H9 (cell line): ENCODE data around the gene ARL16. TPM values are rescaled to one million over a fixed set of nuclear protein-coding genes. Genes with fewer than 3 reads are reported as not detected.

ENCODE experiments used
- DNase-seq: peaks from one replicate; pipeline ENCODE4 v3.0.0-alpha.2; 2017
- H2AFZ ChIP-seq: one replicate; pipeline ENCODE4 v1.6.1; 2013; ENCODE audit warnings: mild to moderate bottlenecking, low read length, control low read depth, moderate library complexity
- H2AK5ac ChIP-seq: 2 replicates; pipeline ENCODE4 v1.6.1; 2013; ENCODE audit warnings: low read length, control low read depth, mixed read lengths; ENCODE audit not compliant: insufficient read length
- H2BK120ac ChIP-seq: one replicate; pipeline ENCODE4 v1.6.1; 2013; ENCODE audit warnings: low read depth, mild to moderate bottlenecking, low read length, control low read depth, inconsistent platforms; ENCODE audit not compliant: poor library complexity, severe bottlenecking
- H2BK12ac ChIP-seq: 2 replicates; pipeline ENCODE4 v1.6.1; 2013; ENCODE audit warnings: low read length, control low read depth, mixed read lengths, low read depth; ENCODE audit not compliant: insufficient read length
- H2BK15ac ChIP-seq: 2 replicates; pipeline ENCODE4 v1.6.1; 2013; ENCODE audit warnings: low read depth, low read length, control low read depth
- H2BK20ac ChIP-seq: one replicate; pipeline ENCODE4 v1.6.1; 2013; ENCODE audit warnings: low read depth, mild to moderate bottlenecking, low read length, control low read depth, inconsistent platforms; ENCODE audit not compliant: poor library complexity, severe bottlenecking
- H2BK5ac ChIP-seq: 2 replicates; pipeline ENCODE4 v1.6.1; 2013; ENCODE audit warnings: low read length, control low read depth, mixed read lengths; ENCODE audit not compliant: insufficient read length
- H3K14ac ChIP-seq: 2 replicates; pipeline ENCODE4 v1.6.1; 2013; ENCODE audit warnings: low read length, control low read depth; ENCODE audit not compliant: insufficient read depth
- H3K18ac ChIP-seq: 2 replicates; pipeline ENCODE4 v1.6.1; 2013; ENCODE audit warnings: low read depth, mild to moderate bottlenecking, mixed read lengths, low read length, control low read depth; ENCODE audit not compliant: insufficient read length
- H3K23ac ChIP-seq: 2 replicates; pipeline ENCODE4 v1.6.1; 2013; ENCODE audit warnings: low read length, control low read depth, mixed read lengths, low read depth; ENCODE audit not compliant: insufficient read length
- H3K23me2 ChIP-seq: 2 replicates; pipeline ENCODE4 v1.6.1; 2013; ENCODE audit warnings: low read depth, mild to moderate bottlenecking, mixed read lengths, low read length, control low read depth; ENCODE audit not compliant: insufficient read length, poor library complexity, severe bottlenecking
- H3K27ac ChIP-seq: 2 replicates; pipeline ENCODE4 v1.5.1; 2013; ENCODE audit warnings: low read length, control low read depth, mixed read lengths, low read depth; ENCODE audit not compliant: insufficient read length
- H3K27me3 ChIP-seq: 2 replicates; pipeline ENCODE4 v1.6.1; 2013; ENCODE audit warnings: low read length, control low read depth, inconsistent platforms; ENCODE audit not compliant: insufficient read depth
- H3K4ac ChIP-seq: 2 replicates; pipeline ENCODE4 v1.6.1; 2013; ENCODE audit warnings: low read depth, mild to moderate bottlenecking, control low read depth, inconsistent platforms, low read length, moderate library complexity
- H3K4me1 ChIP-seq: 2 replicates; pipeline ENCODE4 v1.6.1; 2013; ENCODE audit warnings: low read length, control low read depth, inconsistent platforms; ENCODE audit not compliant: insufficient read depth
- H3K4me2 ChIP-seq: 2 replicates; pipeline ENCODE4 v1.6.1; 2013; ENCODE audit warnings: low read length, control low read depth, mixed read lengths; ENCODE audit not compliant: insufficient read length, insufficient read depth
- H3K56ac ChIP-seq: 2 replicates; pipeline ENCODE4 v1.6.1; 2013; ENCODE audit warnings: low read depth, mild to moderate bottlenecking, mixed read lengths, low read length, control low read depth; ENCODE audit not compliant: insufficient read length
- H3K79me1 ChIP-seq: 2 replicates; pipeline ENCODE4 v1.6.1; 2013; ENCODE audit warnings: low read depth, mild to moderate bottlenecking, moderate library complexity, low read length, control low read depth, inconsistent platforms; ENCODE audit not compliant: insufficient read depth, poor library complexity, severe bottlenecking
- H3K79me2 ChIP-seq: 2 replicates; pipeline ENCODE4 v1.6.1; 2013; ENCODE audit warnings: low read length, control low read depth, inconsistent platforms; ENCODE audit not compliant: insufficient read depth
- H3K9ac ChIP-seq: 2 replicates; pipeline ENCODE4 v1.6.1; 2013; ENCODE audit warnings: low read length, control low read depth, mixed read lengths; ENCODE audit not compliant: insufficient read length; ENCODE audit errors: extremely low read depth
- H3K9me3 ChIP-seq: one replicate; pipeline ENCODE4 v1.6.1; 2013; ENCODE audit warnings: low read depth, low read length, inconsistent platforms; ENCODE audit not compliant: control insufficient read depth
- H3T11ph ChIP-seq: one replicate; pipeline ENCODE4 v1.6.1; 2013; ENCODE audit warnings: mild to moderate bottlenecking, low read length, control low read depth, inconsistent platforms
- H4K20me1 ChIP-seq: one replicate; pipeline ENCODE4 v1.6.1; 2013; ENCODE audit not compliant: control insufficient read depth, insufficient read length, insufficient read depth
- H4K5ac ChIP-seq: 2 replicates; pipeline ENCODE4 v1.6.1; 2013; ENCODE audit warnings: low read depth, mild to moderate bottlenecking, mixed read lengths, low read length, control low read depth; ENCODE audit not compliant: insufficient read length
- H4K8ac ChIP-seq: replicated peaks from 2 replicates; pipeline ENCODE4 v1.6.1; 2013; ENCODE audit warnings: low read length, control low read depth, mixed read lengths, low read depth; ENCODE audit not compliant: insufficient read length
- H4K91ac ChIP-seq: 2 replicates; pipeline ENCODE4 v1.6.1; 2013; ENCODE audit warnings: low read depth, mild to moderate bottlenecking, moderate library complexity, mixed read lengths, low read length, control low read depth; ENCODE audit not compliant: insufficient read length
- H3K27ac Mint-ChIP-seq, 3 experiments: 2 replicates in 2 of 3; 3 replicates in 1 of 3; pipeline ENCODE4 v1.8.0; 2020 to 2021; ENCODE audit warnings: mixed read lengths in 3 of 3, mild to moderate bottlenecking in 1 of 3, moderate library complexity in 1 of 3
- H3K27me3 Mint-ChIP-seq: 2 replicates; pipeline ENCODE4 v1.8.0; 2021; ENCODE audit warnings: low read depth, mild to moderate bottlenecking, moderate library complexity, mixed read lengths
- H3K36me3 Mint-ChIP-seq, 3 experiments: 2 replicates in 2 of 3; 3 replicates in 1 of 3; pipeline ENCODE4 v1.8.0; 2020 to 2021; ENCODE audit warnings: low read depth in 3 of 3, mixed read lengths in 3 of 3; ENCODE audit not compliant: insufficient read depth in 1 of 3
- H3K4me1 Mint-ChIP-seq, 2 experiments: 2 replicates each; pipeline ENCODE4 v1.8.0; 2020; ENCODE audit warnings: mixed read lengths in 2 of 2
- H3K4me3 Mint-ChIP-seq, 2 experiments: 2 replicates in 1 of 2; 3 replicates in 1 of 2; pipeline ENCODE4 v1.8.0; 2020 to 2021; ENCODE audit warnings: mild to moderate bottlenecking in 2 of 2, mixed read lengths in 2 of 2, moderate library complexity in 1 of 2
- H3K9me3 Mint-ChIP-seq, 2 experiments: 2 replicates in 1 of 2; 3 replicates in 1 of 2; pipeline ENCODE4 v1.8.0; 2020; ENCODE audit warnings: mild to moderate bottlenecking in 2 of 2, mixed read lengths in 2 of 2, moderate library complexity in 1 of 2
- WGBS: extraction: QIAGEN DNeasy Blood & Tissue Kit; methylation state at CpG from one replicate; pipeline ENCODE4 v1.1.7; 2013; ENCODE audit warnings: missing lambda C conversion rate, low lambda C conversion rate, mixed read lengths; ENCODE audit not compliant: insufficient read length; ENCODE audit errors: extremely low coverage; 5-methylcytosine and 5-hydroxymethylcytosine counted together
- total RNA-seq: library from RNA; stranded (reverse); gene quantifications from 2 replicates; pipeline ENCODE4 v1.2.1, GENCODE V29; 2021
- TF ChIP-seq, protein P1 (sequence below): fragments of 200-600 bp; sonication (generic); conservative IDR thresholded peaks from 3 replicates; pipeline ENCODE4 v1.8.0; 2021; ENCODE audit warnings: antibody characterized with exemption, mild to moderate bottlenecking

ARL16 gene
- total RNA-seq, 1 experiment from 2014 or later = 58.6 TPM

DNA sequence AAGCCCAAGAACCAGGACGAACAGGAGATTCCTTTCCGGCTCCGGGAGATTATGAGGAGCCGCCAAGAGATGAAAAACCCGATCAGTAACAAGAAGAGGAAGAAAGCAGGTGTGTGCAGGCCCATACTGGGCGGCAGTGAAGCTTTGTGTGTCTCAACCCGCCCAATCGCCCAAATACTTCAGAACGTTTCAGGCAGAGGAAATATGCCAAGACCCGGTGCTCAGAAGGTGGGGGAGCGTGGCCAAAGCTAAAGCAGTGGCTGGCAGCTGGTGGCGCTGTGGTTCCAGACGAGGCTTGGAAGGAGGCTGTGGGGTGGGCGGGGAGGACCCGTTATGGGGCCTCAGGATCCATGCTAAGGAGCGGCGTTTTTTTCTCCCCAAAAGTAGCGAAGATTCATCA is 15.8 kb downstream of the ARL16 start:
- H3K9me3 ChIP-seq = no peaks in the 10 kb centered on the region
- H4K8ac ChIP-seq = no peak overlapping the region
- H2BK120ac ChIP-seq = no peak overlapping the region
- peak overlapping the region in 2 of 3 experiments; percentile 56 to 68; a peak in 2 of 7 replicates for H3K27ac Mint-ChIP-seq
- peaks cover 4% of the 10 kb centered on the region; the same call in 1 of the 2 replicates for H3K79me2 ChIP-seq
- peak overlapping the region; percentile 97 for H3K4me3 Mint-ChIP-seq
- no peak overlapping the region for H3K27ac ChIP-seq
- no peak overlapping the region for H2BK20ac ChIP-seq
- peaks cover 43 to 65% (median 65%) of the 10 kb centered on the region in 3 experiments; a peak in 6 of 7 replicates for H3K36me3 Mint-ChIP-seq
- H3K27me3 ChIP-seq = no peaks in the 10 kb centered on the region
- no peak overlapping the region for H2BK5ac ChIP-seq
- peaks cover 3% of the 10 kb centered on the region for H3K23me2 ChIP-seq
- H3K4me1 Mint-ChIP-seq = peaks cover 18 to 19% of the 10 kb centered on the region in 2 experiments
- no peak overlapping the region for H4K91ac ChIP-seq
- no peaks in the 10 kb centered on the region for H3K27me3 Mint-ChIP-seq
- no peak overlapping the region for H3K14ac ChIP-seq
- no peaks in the 10 kb centered on the region for H4K20me1 ChIP-seq
- peak; percentile 77 for DNase-seq
- no peaks in the 10 kb centered on the region for H3K9me3 Mint-ChIP-seq
- H4K5ac ChIP-seq = no peak overlapping the region
- H3K18ac ChIP-seq = no peak overlapping the region
- no peak overlapping the region for H2BK15ac ChIP-seq
- no peak overlapping the region for H2AFZ ChIP-seq
- H3K56ac ChIP-seq = no peak overlapping the region
- no peak overlapping the region for H2AK5ac ChIP-seq
- TF ChIP-seq, protein P1, sequence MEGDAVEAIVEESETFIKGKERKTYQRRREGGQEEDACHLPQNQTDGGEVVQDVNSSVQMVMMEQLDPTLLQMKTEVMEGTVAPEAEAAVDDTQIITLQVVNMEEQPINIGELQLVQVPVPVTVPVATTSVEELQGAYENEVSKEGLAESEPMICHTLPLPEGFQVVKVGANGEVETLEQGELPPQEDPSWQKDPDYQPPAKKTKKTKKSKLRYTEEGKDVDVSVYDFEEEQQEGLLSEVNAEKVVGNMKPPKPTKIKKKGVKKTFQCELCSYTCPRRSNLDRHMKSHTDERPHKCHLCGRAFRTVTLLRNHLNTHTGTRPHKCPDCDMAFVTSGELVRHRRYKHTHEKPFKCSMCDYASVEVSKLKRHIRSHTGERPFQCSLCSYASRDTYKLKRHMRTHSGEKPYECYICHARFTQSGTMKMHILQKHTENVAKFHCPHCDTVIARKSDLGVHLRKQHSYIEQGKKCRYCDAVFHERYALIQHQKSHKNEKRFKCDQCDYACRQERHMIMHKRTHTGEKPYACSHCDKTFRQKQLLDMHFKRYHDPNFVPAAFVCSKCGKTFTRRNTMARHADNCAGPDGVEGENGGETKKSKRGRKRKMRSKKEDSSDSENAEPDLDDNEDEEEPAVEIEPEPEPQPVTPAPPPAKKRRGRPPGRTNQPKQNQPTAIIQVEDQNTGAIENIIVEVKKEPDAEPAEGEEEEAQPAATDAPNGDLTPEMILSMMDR = peak; percentile 44; the same call in 2 of the 3 replicates
- no peak overlapping the region for H3K23ac ChIP-seq
- peaks cover 2% of the 10 kb centered on the region; the same call in 1 of the 2 replicates for H3K4me1 ChIP-seq
- no peak overlapping the region for H3T11ph ChIP-seq
- H3K9ac ChIP-seq = no peak overlapping the region
- H3K4me2 ChIP-seq = peak overlapping the region; percentile 89
- no peak overlapping the region for H3K4ac ChIP-seq
- peaks cover 10% of the 10 kb centered on the region for H3K79me1 ChIP-seq
- WGBS = no CpG with 5 or more reads among the region's 18 CpGs
- no peak overlapping the region for H2BK12ac ChIP-seq
